22Rv1 (cell line): ENCODE data around the gene GGTLC1.

ENCODE experiments used
- CTCF ChIP-seq: fragments of 450-650 bp; IDR thresholded peaks from 2 replicates; pipeline ENCODE4 v1.5.1; 2017; ENCODE audit warnings: mild to moderate bottlenecking
- ZFX ChIP-seq: fragments of 450-650 bp; IDR thresholded peaks from 2 replicates; pipeline ENCODE4 v1.6.1; 2017; ENCODE audit warnings: antibody characterized with exemption, borderline replicate concordance

- TF ChIP-seq CTCF (no peak), ZFX (no peak)
Measured at GRCh38 chr20:23943304-23943703, 45.3 kb downstream of the GGTLC1 start.
